Hematopoietic multipotent progenitor cell treated with erythropoietin and hydrocortisone succinate and interleukin-3 and kit ligand, for 17 days (in vitro differentiated cells): ENCODE measurements around the gene RAB39A.

Experiments
- DNase-seq: peaks from one replicate; pipeline ENCODE4 v3.0.0-alpha.2; 2015; ENCODE audit warnings: low spot score

RAB39A gene

GRCh38 chr11:107961480-107961879, 33.2 kb downstream of the RAB39A start:
- no peak for DNase-seq

- no peak for DNase-seq
These were observed 33.9 kb downstream of the RAB39A start for GRCh38 chr11:107962181-107962580.

- no peak for DNase-seq
These were observed 34.8 kb downstream of the RAB39A start for GRCh38 chr11:107963091-107963490.

GRCh38 chr11:107969219-107969618, 41.0 kb downstream of the RAB39A start:
- no peak for DNase-seq

- DNase-seq: no peak
These were observed 41.8 kb downstream of the RAB39A start for GRCh38 chr11:107970049-107970448.

- DNase-seq: no peak
These were observed 45.4 kb downstream of the RAB39A start for GRCh38 chr11:107973641-107974040.

- no peak for DNase-seq
These were observed 60.3 kb downstream of the RAB39A start for GRCh38 chr11:107988397-107989158.

- no peak for DNase-seq
These were observed 63.7 kb downstream of the RAB39A start for GRCh38 chr11:107991868-107992414.

- DNase-seq: no peak
These were observed 67.9 kb downstream of the RAB39A start for GRCh38 chr11:107996006-107996776.

GRCh38 chr11:107998761-107999160, 70.5 kb downstream of the RAB39A start:
- DNase-seq: no peak

GRCh38 chr11:107999759-108000455, 71.7 kb downstream of the RAB39A start:
- DNase-seq: peak; percentile 44

- DNase-seq: no peak
These were observed 74.2 kb downstream of the RAB39A start for GRCh38 chr11:108002476-108002875.

- DNase-seq: no peak
These were observed 75.4 kb downstream of the RAB39A start for GRCh38 chr11:108003623-108004022.

GRCh38 chr11:108007819-108008218, 79.6 kb downstream of the RAB39A start:
- no peak for DNase-seq

GRCh38 chr11:108008656-108009496, 80.6 kb downstream of the RAB39A start, which contains the start of gene CUL5:
Gene CUL5, plus strand, starts transcription at chr11:108008898. Its CDS starts 451 bp downstream, at chr11:108009349.
- DNase-seq: peak; percentile 95

- no peak for DNase-seq
These were observed 81.5 kb downstream of the RAB39A start for GRCh38 chr11:108009497-108010370.

GRCh38 chr11:108012139-108012725, 84.0 kb downstream of the RAB39A start:
- DNase-seq: no peak
